NCI-H1930 (cell line): ENCODE measurements around the gene S100A6.
A peak's percentile ranks its signal among the peaks of the same experiment; 100 is the strongest.
"Not testable (repeated sequence)": the region's sequence is repeated elsewhere in the genome, so short reads cannot be mapped to it uniquely, and the experiment has no call there.

Experiments
- DNase-seq, 2 experiments: peaks; one replicate each; lab custom pipeline; 2025; lab: John Stamatoyannopoulos, UW

Gene S100A6

DNA sequence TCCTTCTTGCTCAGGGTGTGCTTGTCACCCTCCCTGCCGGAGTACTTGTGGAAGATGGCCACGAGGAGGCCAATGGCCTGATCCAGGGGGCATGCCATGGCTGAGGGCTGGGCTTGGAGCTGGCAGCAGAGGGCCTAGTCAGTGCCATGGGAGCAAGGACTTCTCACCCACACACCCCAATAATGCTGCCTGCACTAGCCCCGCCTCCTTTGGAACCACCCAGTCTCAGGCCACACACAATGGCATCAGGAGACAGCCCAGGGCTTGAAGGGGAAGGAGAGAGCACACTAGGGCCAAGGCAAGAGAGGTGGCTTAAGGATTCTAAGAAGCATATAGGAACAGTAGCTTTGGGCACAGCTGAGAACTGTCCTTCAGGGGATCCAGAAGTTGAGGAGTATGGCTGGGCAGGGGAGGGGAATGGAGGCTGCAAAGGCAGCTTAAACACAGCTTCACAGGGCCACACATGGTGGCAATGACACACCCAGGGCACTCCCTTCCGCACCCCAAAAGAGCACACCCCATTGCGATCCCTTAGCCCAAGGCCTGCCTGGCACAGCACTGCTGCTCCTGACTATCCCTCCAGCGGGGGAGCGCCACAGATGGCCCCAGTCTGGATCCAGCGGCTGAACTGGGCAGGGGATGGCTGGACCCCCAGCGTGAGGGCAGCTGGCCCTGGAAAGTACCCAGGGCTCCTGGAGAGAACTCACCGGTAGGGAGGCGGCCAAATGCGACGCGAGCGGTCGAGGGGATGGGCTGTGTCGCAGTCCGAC is at the start of gene S100A6:
Gene S100A6, minus strand, starts transcription at position 750 of the 770 bp plus-strand sequence. Its CDS starts 652 bp downstream, at position 98.
- no peak for DNase-seq

DNA sequence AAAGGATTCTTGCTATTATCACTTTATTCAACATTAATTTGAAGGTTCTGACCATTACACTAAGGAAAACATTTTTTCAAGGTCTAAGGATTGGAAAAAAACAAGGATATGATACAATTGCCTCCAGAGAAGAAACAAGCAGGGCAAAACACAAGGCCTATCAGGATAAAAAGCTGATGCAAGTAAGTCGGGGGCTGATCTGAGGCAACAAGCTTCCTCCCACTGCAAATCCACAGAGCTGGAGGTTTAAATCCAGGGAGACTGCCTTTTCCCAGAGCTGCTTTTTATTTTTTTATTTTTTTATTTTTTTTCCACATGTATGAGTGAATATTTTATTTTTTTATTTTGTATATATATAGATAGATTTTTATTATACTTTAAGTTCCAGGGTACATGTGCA is 49.2 kb upstream of the S100A6 start:
- no peak for DNase-seq

GRCh38 chr1:153583976-153584375 is 48.2 kb upstream of the S100A6 start:
- no peak for DNase-seq

DNA sequence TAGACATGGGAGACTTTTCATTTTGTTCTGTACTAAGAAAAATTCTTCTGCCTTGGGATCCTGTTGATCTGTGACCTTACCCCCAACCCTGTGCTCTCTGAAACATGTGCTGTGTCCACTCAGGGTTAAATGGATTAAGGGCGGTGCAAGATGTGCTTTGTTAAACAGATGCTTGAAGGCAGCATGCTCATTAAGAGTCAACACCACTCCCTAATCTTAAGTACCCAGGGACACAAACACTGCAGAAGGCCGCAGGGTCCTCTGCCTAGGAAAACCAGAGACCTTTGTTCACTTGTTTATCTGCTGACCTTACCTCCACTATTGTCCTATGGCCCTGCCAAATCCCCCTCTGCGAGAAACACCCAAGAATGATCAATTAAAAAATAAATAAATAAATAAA is 47.7 kb upstream of the S100A6 start:
- not testable (repeated sequence) for DNase-seq

DNA sequence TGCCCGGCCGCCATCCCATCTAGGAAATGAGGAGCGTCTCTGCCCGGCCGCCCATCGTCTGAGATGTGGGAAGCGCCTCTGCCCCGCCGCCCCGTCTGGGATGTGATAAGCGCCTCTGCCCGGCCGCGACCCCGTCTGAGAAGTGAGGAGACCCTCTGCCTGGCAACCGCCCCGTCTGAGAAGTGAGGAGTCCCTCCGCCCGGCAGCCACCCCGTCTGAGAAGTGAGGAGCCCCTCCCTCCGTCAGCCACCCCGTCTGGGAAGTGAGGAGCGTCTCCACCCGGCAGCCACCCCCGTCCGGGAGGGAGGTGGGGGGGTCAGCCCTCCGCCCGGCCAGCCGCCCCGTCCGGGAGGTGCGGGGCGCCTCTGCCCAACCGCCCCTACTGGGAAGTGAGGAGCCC is 47.0 kb upstream of the S100A6 start:
- DNase-seq: not testable (repeated sequence)

DNA sequence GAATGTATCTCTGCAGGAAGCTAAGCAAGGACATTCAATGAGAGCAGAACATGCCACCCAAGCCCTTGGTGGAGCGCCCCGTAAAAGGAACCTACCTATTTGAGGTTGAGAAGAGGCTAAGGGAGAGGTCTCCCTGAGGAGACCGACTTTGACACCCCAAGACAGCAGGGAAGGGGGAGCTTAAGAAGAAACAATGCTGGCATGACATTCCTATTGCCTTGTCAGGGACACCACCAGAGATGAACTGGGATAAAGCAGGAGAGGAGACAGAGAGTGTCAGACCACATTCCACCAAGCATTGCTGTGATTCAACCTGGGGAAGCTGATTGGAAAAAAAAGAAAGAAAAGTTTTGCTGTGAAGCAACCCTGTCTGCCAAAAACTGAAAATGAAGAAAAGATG is 43.1 kb upstream of the S100A6 start:
- DNase-seq: no peak

GRCh38 chr1:153578490-153578889 is 42.7 kb upstream of the S100A6 start:
- DNase-seq: no peak

DNA sequence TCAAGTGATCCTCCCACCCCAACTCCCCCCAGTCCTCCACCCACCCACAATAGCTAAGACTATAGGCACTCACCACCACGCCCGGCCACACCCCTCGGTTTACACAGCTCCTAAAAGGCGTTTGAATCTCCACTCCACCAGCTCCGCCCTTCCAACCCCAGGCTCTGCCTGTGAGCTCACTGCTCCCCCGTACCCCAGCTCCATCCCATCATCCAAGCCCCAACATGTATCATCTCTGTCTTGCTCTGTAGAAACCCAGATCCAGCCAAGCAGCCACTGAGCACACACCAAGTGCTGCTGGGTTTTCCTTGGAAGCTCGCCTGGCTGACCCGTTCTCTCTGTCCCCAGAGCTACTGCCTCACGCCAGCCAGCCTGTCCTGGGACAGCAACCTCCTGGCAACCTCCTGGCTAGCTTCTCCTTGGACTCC is 41.8 kb upstream of the S100A6 start:
- DNase-seq: no peak

DNA sequence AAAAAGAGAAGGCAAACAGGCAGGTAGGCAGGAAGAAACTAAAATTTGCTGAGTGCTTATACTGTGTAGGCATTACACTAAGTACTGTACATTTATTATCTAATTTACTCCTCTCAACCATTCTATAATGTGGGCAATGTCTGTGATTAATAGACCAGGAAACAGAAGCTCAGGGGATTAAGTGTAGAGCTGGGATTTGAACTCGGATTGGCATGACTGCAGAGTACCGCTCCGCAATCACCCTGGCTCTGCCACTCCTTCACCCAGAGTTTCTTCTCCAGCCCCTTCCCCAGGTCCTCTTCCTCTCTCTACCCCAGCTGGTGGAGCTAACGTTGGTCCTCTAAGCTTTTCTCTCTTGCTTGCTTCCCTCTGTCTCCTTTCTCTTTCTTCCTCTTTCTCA is 41.3 kb upstream of the S100A6 start:
- DNase-seq: no peak

DNA sequence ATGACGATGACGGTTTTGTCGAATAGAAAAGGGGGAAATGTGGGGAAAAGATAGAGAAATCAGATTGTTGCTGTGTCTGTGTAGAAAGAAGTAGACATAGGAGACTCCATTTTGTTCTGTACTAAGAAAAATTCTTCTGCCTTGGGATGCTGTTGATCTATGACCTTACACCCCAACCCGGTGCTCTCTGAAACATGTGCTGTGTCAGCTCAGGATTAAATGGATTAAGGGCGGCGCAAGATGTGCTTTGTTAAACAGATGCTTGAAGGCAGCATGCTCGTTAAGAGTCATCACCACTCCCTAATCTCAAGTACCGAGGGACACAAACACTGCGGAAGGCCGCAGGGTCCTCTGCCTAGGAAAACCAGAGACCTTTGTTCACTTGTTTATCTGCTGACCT is 39.7 kb upstream of the S100A6 start:
- not testable (repeated sequence) for DNase-seq

GRCh38 chr1:153575081-153575491 is 39.3 kb upstream of the S100A6 start:
- DNase-seq: not testable (repeated sequence)

- DNase-seq: no peak
These were observed 37.6 kb upstream of the S100A6 start for GRCh38 chr1:153573351-153573750.

GRCh38 chr1:153572569-153573015 is 36.8 kb upstream of the S100A6 start:
- peak; percentile 20 to 38 for DNase-seq

DNA sequence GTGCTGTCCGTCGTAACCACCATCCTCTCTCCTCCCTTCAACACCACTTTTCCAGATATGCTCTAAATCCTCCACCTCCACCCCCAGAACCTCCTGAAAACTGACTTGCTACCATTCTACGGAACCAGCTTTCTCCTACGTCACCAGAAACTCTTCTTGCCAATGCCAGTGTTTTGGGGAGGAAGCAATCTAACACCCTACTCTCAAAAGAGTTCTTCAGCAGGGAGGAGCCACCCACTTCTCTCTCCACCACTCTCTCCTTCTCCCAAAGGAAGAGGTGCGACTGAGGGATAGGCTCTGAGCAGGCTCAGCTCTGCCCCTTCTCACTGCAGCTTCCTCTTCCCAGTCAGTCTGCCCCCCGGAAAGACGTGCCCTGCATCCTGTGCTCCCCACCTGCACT is 35.9 kb upstream of the S100A6 start:
- DNase-seq: no peak

GRCh38 chr1:153570874-153571273 is 35.1 kb upstream of the S100A6 start:
- no peak for DNase-seq

DNA sequence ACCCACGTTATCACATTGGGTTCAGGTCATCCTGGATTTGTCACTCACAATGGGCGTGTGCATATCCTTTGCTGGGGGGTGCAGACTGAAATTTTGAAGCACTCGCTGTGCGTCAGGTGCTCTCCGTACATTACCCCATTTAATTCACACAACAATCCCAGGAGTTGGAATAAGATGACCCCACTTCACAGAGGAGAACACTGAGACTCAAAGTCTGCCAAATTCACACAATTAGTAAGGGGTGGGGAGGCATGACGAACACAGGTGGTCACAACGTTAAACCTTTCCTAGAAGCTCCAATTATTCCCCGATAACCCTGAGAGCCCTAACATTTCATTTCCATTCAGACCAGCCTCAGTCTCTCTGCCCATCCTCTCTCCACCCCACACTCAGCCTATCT is 33.7 kb upstream of the S100A6 start:
- DNase-seq: no peak

DNA sequence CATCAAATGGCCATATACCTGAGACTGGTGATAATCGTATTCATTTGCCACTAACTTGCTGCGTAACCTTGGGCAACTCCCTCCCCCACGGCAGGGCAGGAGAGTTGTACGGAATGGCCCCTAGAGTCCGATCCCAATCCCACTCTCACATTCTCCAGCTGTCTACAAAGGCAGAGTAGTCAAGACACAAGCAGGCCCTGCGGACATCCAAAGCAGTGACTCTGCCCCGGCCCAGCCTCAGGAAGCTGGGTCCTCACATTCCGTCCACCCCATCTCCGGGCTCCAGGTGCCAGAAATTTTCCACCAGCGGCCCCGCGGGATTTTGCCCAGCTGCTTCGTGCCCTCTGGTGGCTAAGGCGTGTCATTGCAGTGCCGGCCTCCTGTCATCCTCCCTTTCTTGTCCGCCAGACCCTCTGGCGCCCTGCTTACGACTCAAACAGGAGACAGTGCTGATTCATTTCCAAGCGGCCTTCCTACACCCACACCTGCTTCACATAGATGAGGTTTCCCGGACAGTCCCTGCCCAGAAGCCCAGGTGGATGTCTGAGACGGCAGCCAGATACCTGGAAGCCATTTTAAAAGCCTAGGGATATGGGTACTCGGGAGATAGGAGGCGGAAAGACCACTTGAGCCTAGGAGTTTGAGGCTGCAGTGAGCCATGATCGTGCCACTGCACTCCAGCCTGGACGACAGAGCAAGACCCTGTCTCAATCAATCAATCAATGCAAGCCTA is 32.7 kb upstream of the S100A6 start:
- DNase-seq: peak; percentile 75 to 78

DNA sequence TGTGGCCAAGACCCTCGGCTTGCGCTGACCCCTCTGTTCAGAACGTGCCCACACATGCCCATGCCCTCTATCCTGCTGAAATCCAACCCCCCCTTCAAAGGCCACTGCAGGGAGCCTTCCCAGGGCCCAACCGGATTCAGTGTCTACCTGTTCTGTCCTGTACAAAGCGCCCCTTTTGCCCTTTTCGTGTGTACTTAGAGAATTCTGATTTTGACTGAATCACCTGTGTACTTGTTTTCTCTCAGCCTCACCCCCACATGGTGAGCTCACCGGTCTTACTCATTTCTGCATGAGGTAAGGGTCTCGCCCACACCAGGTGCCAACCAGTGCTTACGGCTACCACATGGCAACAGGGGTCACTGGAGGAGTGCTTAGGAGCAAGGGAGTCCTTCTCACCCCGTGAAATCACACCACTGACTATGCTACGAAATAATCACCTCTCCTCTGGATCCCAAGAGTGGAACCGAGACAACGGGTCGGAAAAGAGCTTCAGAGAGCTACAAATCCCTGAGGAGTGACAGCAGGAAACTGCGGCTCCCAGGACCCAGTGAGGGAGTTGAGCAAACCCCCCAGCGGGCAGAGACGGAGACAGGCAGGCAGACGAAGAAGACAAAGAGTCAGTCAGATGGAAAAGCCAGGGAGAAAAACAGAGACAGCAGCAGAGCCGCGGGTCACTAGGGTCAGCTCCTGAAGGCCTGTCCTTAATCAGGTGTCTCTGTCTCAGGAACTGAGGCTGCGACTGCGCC is 32.0 kb upstream of the S100A6 start:
- no peak for DNase-seq

GRCh38 chr1:153566414-153567371 is 30.9 kb upstream of the S100A6 start:
- DNase-seq: no peak

DNA sequence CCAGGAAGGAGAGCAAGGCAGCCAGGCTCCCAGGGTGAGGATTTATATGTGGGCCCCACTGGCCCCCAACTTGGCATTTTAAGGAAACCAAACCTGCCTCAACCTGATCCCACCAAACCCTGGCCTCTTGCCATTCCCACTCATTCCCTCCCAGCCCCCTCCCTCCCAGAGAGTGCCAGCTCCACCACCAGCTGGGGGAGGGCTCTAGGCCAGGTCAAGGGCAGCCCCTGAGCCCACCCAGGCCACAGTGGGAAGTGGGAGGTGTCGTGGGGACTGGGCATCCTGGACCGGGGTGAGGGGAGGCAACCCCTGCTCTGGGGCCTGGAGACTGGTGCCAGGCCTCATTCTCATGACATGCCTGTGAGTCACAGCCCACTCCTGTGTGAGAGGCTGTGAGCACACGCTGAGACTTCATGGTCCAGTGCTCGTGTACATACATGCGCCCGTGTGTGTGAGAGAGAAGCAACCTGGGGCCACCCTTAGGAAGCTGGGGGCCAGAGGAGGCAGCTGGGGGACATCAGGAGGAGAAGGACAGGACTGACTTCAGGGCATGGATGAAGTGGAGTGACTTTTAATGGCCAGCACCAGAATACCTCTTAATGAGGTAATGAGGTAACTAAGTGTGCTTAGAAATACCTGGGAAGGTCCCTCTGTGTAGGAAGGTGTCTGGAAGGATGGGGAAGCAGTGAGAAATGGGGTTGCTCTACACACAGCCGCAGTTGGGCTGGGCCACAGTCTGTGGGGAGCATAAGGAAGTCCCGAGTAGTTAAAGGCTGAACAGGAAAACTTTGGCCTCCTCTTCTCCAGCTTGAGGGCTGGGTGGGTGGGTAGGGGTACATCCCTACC is 30.0 kb upstream of the S100A6 start, which contains the start of gene S100A2:
Gene S100A2, minus strand, starts transcription at position 316 of the 846 bp plus-strand sequence. CDS start 1,967 bp downstream, outside the sequence.
- DNase-seq: no peak
